H9 (cell line): ENCODE data around the gene SLC14A1. TPM values are rescaled to one million over a fixed set of nuclear protein-coding genes. Genes with fewer than 3 reads are reported as not detected.

ENCODE experiments used
- DNase-seq: peaks from one replicate; pipeline ENCODE4 v3.0.0-alpha.2; 2017
- H2AFZ ChIP-seq: one replicate; pipeline ENCODE4 v1.6.1; 2013; ENCODE audit warnings: mild to moderate bottlenecking, low read length, control low read depth, moderate library complexity
- H2AK5ac ChIP-seq: 2 replicates; pipeline ENCODE4 v1.6.1; 2013; ENCODE audit warnings: low read length, control low read depth, mixed read lengths; ENCODE audit not compliant: insufficient read length
- H2BK120ac ChIP-seq: one replicate; pipeline ENCODE4 v1.6.1; 2013; ENCODE audit warnings: low read depth, mild to moderate bottlenecking, low read length, control low read depth, inconsistent platforms; ENCODE audit not compliant: poor library complexity, severe bottlenecking
- H2BK12ac ChIP-seq: 2 replicates; pipeline ENCODE4 v1.6.1; 2013; ENCODE audit warnings: low read length, control low read depth, mixed read lengths, low read depth; ENCODE audit not compliant: insufficient read length
- H2BK15ac ChIP-seq: 2 replicates; pipeline ENCODE4 v1.6.1; 2013; ENCODE audit warnings: low read depth, low read length, control low read depth
- H2BK20ac ChIP-seq: one replicate; pipeline ENCODE4 v1.6.1; 2013; ENCODE audit warnings: low read depth, mild to moderate bottlenecking, low read length, control low read depth, inconsistent platforms; ENCODE audit not compliant: poor library complexity, severe bottlenecking
- H2BK5ac ChIP-seq: 2 replicates; pipeline ENCODE4 v1.6.1; 2013; ENCODE audit warnings: low read length, control low read depth, mixed read lengths; ENCODE audit not compliant: insufficient read length
- H3K14ac ChIP-seq: 2 replicates; pipeline ENCODE4 v1.6.1; 2013; ENCODE audit warnings: low read length, control low read depth; ENCODE audit not compliant: insufficient read depth
- H3K18ac ChIP-seq: 2 replicates; pipeline ENCODE4 v1.6.1; 2013; ENCODE audit warnings: low read depth, mild to moderate bottlenecking, mixed read lengths, low read length, control low read depth; ENCODE audit not compliant: insufficient read length
- H3K23ac ChIP-seq: 2 replicates; pipeline ENCODE4 v1.6.1; 2013; ENCODE audit warnings: low read length, control low read depth, mixed read lengths, low read depth; ENCODE audit not compliant: insufficient read length
- H3K23me2 ChIP-seq: 2 replicates; pipeline ENCODE4 v1.6.1; 2013; ENCODE audit warnings: low read depth, mild to moderate bottlenecking, mixed read lengths, low read length, control low read depth; ENCODE audit not compliant: insufficient read length, poor library complexity, severe bottlenecking
- H3K27ac ChIP-seq: 2 replicates; pipeline ENCODE4 v1.5.1; 2013; ENCODE audit warnings: low read length, control low read depth, mixed read lengths, low read depth; ENCODE audit not compliant: insufficient read length
- H3K27me3 ChIP-seq: 2 replicates; pipeline ENCODE4 v1.6.1; 2013; ENCODE audit warnings: low read length, control low read depth, inconsistent platforms; ENCODE audit not compliant: insufficient read depth
- H3K4ac ChIP-seq: 2 replicates; pipeline ENCODE4 v1.6.1; 2013; ENCODE audit warnings: low read depth, mild to moderate bottlenecking, control low read depth, inconsistent platforms, low read length, moderate library complexity
- H3K4me1 ChIP-seq: 2 replicates; pipeline ENCODE4 v1.6.1; 2013; ENCODE audit warnings: low read length, control low read depth, inconsistent platforms; ENCODE audit not compliant: insufficient read depth
- H3K4me2 ChIP-seq: 2 replicates; pipeline ENCODE4 v1.6.1; 2013; ENCODE audit warnings: low read length, control low read depth, mixed read lengths; ENCODE audit not compliant: insufficient read length, insufficient read depth
- H3K56ac ChIP-seq: 2 replicates; pipeline ENCODE4 v1.6.1; 2013; ENCODE audit warnings: low read depth, mild to moderate bottlenecking, mixed read lengths, low read length, control low read depth; ENCODE audit not compliant: insufficient read length
- H3K79me1 ChIP-seq: 2 replicates; pipeline ENCODE4 v1.6.1; 2013; ENCODE audit warnings: low read depth, mild to moderate bottlenecking, moderate library complexity, low read length, control low read depth, inconsistent platforms; ENCODE audit not compliant: insufficient read depth, poor library complexity, severe bottlenecking
- H3K79me2 ChIP-seq: 2 replicates; pipeline ENCODE4 v1.6.1; 2013; ENCODE audit warnings: low read length, control low read depth, inconsistent platforms; ENCODE audit not compliant: insufficient read depth
- H3K9ac ChIP-seq: 2 replicates; pipeline ENCODE4 v1.6.1; 2013; ENCODE audit warnings: low read length, control low read depth, mixed read lengths; ENCODE audit not compliant: insufficient read length; ENCODE audit errors: extremely low read depth
- H3K9me3 ChIP-seq: one replicate; pipeline ENCODE4 v1.6.1; 2013; ENCODE audit warnings: low read depth, low read length, inconsistent platforms; ENCODE audit not compliant: control insufficient read depth
- H3T11ph ChIP-seq: one replicate; pipeline ENCODE4 v1.6.1; 2013; ENCODE audit warnings: mild to moderate bottlenecking, low read length, control low read depth, inconsistent platforms
- H4K20me1 ChIP-seq: one replicate; pipeline ENCODE4 v1.6.1; 2013; ENCODE audit not compliant: control insufficient read depth, insufficient read length, insufficient read depth
- H4K5ac ChIP-seq: 2 replicates; pipeline ENCODE4 v1.6.1; 2013; ENCODE audit warnings: low read depth, mild to moderate bottlenecking, mixed read lengths, low read length, control low read depth; ENCODE audit not compliant: insufficient read length
- H4K8ac ChIP-seq: replicated peaks from 2 replicates; pipeline ENCODE4 v1.6.1; 2013; ENCODE audit warnings: low read length, control low read depth, mixed read lengths, low read depth; ENCODE audit not compliant: insufficient read length
- H4K91ac ChIP-seq: 2 replicates; pipeline ENCODE4 v1.6.1; 2013; ENCODE audit warnings: low read depth, mild to moderate bottlenecking, moderate library complexity, mixed read lengths, low read length, control low read depth; ENCODE audit not compliant: insufficient read length
- H3K27ac Mint-ChIP-seq, 3 experiments: 2 replicates in 2 of 3; 3 replicates in 1 of 3; pipeline ENCODE4 v1.8.0; 2020 to 2021; ENCODE audit warnings: mixed read lengths in 3 of 3, mild to moderate bottlenecking in 1 of 3, moderate library complexity in 1 of 3
- H3K27me3 Mint-ChIP-seq: 2 replicates; pipeline ENCODE4 v1.8.0; 2021; ENCODE audit warnings: low read depth, mild to moderate bottlenecking, moderate library complexity, mixed read lengths
- H3K36me3 Mint-ChIP-seq, 3 experiments: 2 replicates in 2 of 3; 3 replicates in 1 of 3; pipeline ENCODE4 v1.8.0; 2020 to 2021; ENCODE audit warnings: low read depth in 3 of 3, mixed read lengths in 3 of 3; ENCODE audit not compliant: insufficient read depth in 1 of 3
- H3K4me1 Mint-ChIP-seq, 2 experiments: 2 replicates each; pipeline ENCODE4 v1.8.0; 2020; ENCODE audit warnings: mixed read lengths in 2 of 2
- H3K4me3 Mint-ChIP-seq, 2 experiments: 2 replicates in 1 of 2; 3 replicates in 1 of 2; pipeline ENCODE4 v1.8.0; 2020 to 2021; ENCODE audit warnings: mild to moderate bottlenecking in 2 of 2, mixed read lengths in 2 of 2, moderate library complexity in 1 of 2
- H3K9me3 Mint-ChIP-seq, 2 experiments: 2 replicates in 1 of 2; 3 replicates in 1 of 2; pipeline ENCODE4 v1.8.0; 2020; ENCODE audit warnings: mild to moderate bottlenecking in 2 of 2, mixed read lengths in 2 of 2, moderate library complexity in 1 of 2
- CTCF ChIP-seq: fragments of 200-600 bp; sonication (generic); conservative IDR thresholded peaks from 3 replicates; pipeline ENCODE4 v1.8.0; 2021; ENCODE audit warnings: antibody characterized with exemption, mild to moderate bottlenecking
- WGBS: extraction: QIAGEN DNeasy Blood & Tissue Kit; methylation state at CpG from one replicate; pipeline ENCODE4 v1.1.7; 2013; ENCODE audit warnings: missing lambda C conversion rate, low lambda C conversion rate, mixed read lengths; ENCODE audit not compliant: insufficient read length; ENCODE audit errors: extremely low coverage; 5-methylcytosine and 5-hydroxymethylcytosine counted together
- total RNA-seq: library from RNA; stranded (reverse); gene quantifications from 2 replicates; pipeline ENCODE4 v1.2.1, GENCODE V29; 2021

Gene SLC14A1
- total RNA-seq, 1 experiment from 2014 or later: not detected

GRCh38 chr18:45722899-45723298 is 1.1 kb upstream of the SLC14A1 start:
- Histone ChIP-seq H2BK120ac (no peak overlapping the region), H2BK12ac (no peak overlapping the region), H3K9ac (no peak overlapping the region), H2BK20ac (no peak overlapping the region), H3K79me1 (no peaks in the 10 kb centered on the region), H3K18ac (no peak overlapping the region), H3K9me3 (no peaks in the 10 kb centered on the region), H3K27me3 (no peaks in the 10 kb centered on the region), H2AFZ (no peak overlapping the region), H4K20me1 (no peaks in the 10 kb centered on the region), H3K56ac (no peak overlapping the region), H3K14ac (no peak overlapping the region), H2BK15ac (no peak overlapping the region), H2BK5ac (no peak overlapping the region), H4K5ac (no peak overlapping the region), H3K4me2 (no peak overlapping the region), H3K23ac (no peak overlapping the region), H3T11ph (no peak overlapping the region), H3K4me1 (no peaks in the 10 kb centered on the region), H4K91ac (no peak overlapping the region), H2AK5ac (no peak overlapping the region), H3K4ac (no peak overlapping the region), H3K23me2 (no peaks in the 10 kb centered on the region), H4K8ac (no peak overlapping the region), H3K27ac (no peak overlapping the region), H3K79me2 (no peaks in the 10 kb centered on the region)
- no peaks in the 10 kb centered on the region; a peak in 1 of 7 replicates for H3K36me3 Mint-ChIP-seq
- no peak overlapping the region for H3K27ac Mint-ChIP-seq
- peaks cover 13 to 20% of the 10 kb centered on the region in 2 experiments for H3K4me1 Mint-ChIP-seq
- peak; percentile 91 for TF ChIP-seq CTCF
- no CpG with 5 or more reads among the region's 5 CpGs for WGBS
- no peaks in the 10 kb centered on the region for H3K9me3 Mint-ChIP-seq
- H3K4me3 Mint-ChIP-seq: no peak overlapping the region
- peak; percentile 85 for DNase-seq
- peaks cover 2% of the 10 kb centered on the region for H3K27me3 Mint-ChIP-seq
